T-helper 22 cell (primary cell): ENCODE results near the gene PLD4.
"Not testable (repeated sequence)": the region's sequence is repeated elsewhere in the genome, so short reads cannot be mapped to it uniquely, and the experiment has no call there.

Experiments
- DNase-seq: peaks from one replicate; pipeline ENCODE4 v3.0.0-alpha.2; 2020; ENCODE audit warnings: low read depth

PLD4 gene

DNA sequence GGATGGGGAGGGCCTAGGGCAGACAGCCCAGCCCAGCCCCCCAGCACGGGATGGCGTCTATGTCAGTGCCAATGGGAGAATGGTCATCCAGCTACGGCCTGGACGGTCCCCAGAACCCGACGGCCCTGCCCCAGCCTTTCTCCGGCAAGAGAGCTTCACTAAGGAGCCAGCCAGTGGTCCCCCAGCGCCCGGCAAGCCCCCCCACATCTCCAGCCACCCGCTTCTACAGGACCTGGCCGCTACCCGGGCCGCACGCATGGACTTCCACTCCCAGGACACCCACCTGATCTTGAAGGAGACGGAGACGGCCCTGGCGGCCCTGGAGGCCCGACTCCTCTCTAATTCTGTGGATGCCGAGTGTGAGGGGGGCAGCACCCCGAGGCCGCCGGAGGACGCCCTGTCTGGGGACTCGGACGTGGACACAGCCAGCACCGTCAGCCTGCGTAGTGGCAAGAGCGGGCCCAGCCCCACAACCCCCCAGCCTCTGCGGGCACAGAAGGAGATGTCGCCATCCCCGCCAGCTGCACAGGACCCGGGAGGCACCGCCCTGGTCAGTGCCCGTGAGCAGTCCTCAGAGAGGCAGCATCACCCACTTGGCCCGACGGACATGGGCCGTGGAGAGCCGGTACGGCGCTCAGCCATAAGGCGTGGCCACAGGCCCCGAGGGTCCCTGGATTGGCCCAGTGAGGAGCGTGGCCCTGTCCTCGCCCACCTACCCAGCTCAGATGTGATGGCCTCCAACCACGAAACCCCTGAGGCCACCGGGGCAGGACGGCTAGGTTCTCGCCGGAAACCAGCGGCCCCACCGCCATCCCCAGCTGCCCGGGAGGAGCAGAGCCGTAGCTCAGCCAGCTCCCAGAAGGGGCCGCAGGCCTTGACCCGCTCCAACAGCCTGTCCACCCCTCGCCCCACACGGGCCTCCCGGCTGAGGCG is 37.7 kb upstream of the PLD4 start:
- no peak for DNase-seq

DNA sequence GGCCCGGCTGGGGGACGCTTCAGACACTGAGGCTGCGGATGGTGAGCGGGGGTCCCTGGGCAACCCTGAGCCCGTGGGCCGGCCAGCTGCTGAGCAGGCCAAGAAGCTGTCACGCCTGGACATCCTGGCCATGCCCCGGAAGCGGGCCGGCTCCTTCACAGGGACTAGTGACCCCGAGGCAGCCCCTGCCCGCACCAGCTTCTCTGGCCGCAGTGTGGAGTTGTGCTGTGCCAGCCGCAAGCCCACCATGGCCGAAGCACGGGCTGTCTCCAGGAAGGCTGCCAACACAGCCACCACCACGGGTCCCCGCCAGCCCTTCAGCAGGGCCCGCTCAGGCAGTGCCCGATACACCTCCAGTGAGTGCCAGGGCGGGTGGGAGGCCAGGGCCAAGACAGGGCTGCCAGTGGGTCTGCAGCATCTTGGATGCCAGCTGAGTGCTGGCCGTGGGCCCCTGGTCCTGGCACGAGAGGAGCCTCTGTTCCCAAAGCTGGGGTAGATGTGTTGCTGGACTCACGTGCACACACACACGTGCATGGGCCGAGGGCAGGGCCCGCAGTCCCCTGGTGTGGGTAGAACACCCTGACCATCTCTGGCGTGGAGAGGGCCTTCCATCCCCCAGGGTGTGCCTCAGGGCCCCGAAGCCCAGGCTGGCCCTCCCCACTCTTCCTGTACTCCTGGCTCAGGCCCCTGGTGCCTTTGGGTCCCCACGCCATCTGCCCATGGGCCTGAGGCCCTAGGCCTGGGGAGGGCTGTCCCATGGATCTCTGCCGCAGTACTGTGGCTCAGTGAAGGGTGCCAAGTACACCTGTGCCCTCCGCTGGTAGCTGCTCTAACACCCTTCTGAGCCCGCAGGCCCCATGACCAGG is 36.8 kb upstream of the PLD4 start:
- DNase-seq, result no peak

DNA sequence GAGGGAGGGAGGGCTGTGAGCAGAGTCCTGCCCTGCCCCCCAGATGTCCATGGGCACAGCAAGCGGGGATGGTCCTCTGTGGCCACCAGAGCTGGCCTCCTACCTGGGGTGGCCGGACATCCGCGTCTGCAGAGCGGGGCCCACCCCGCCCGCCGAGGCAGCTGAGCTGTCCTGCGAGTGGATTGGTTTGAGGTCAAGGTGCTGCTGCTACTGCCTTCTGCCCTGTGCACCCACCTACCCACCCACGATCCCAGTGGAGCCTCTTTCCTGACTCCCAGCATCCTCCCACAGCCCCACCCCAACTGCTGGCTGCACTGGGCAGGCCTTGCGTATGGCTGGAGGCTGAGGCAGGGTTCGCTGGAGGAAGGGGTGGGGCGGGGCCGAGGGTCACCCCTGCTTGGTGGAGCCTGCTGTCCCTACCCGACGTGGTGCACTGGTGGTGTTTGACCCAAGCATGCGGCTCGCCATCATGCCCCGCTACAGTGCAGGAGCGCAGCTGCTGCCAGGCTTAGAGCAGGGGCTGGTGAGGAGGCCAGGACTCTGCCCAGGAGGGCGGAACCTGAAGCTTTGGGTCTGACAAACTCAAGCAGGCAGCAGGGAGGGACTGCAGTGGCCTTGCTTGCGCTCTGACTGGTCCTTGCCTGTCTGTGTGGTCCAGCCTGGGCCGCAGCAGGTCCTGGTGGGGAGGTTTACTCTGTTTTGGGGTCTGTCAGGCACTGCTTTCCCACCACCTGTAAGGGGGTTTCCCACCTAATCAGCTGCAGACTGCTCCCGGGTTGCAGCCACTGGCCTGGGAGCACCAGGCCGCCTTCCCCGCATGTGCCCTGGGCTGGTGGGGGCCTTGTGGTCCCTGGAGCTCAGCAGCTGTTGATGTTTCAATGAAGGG is 35.9 kb upstream of the PLD4 start:
- no peak for DNase-seq

DNA sequence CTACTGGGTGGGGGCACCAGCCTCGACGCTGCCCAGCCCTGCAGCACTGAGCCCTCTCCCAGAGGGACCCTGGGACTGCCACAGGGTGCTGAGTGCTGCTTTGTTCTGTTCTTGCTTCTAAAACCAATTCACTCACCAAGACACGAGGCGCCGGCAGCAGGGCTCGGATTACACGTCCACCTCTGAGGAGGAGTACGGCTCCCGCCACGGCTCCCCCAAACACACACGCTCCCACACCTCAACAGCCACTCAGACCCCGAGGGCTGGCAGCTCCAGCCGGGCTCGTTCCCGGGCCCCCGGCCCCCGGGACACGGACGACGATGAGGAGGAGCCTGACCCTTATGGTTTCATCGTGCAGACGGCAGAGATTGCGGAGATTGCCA is 35.3 kb upstream of the PLD4 start:
- no peak for DNase-seq

DNA sequence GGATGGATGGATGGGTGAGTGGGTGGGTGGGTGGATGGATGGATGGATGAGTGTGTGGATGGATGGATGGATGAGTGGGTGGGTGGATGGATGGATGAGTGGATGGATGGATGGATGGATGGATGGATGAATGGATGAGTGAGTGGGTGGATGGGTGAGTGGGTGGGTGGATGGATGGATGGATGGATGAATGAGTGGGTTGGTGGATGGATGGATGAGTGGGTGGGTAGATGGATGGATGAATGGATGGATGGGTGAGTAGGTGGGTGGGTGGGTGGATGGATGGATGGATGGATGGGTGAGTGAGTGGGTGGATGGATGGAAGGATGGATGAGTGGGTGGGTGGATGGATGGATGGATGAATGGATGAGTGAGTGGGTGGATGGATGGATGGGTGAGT is 34.4 kb upstream of the PLD4 start:
- not testable (repeated sequence) for DNase-seq

DNA sequence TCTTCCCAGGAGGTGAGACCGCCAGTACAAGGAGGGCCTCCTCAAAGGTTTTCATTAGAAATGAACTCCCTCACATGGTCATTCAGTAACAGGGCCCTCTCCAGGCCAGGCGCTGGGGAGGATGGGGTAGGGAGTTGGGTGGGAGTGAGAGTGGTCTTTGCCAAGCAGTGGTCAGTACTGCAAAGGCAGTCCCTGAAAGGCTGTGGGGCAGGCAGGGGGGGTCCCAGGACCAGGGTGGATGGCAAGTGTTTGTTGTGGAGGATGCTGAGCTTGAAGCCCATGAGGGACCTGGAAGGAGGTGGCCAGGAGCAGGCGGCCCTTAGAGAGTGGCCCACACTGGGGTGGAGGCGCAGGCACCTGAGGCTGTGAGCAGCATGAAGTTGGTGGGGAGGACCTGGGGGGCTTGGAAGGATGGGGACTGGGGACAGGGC is 33.5 kb upstream of the PLD4 start:
- DNase-seq, result no peak

DNA sequence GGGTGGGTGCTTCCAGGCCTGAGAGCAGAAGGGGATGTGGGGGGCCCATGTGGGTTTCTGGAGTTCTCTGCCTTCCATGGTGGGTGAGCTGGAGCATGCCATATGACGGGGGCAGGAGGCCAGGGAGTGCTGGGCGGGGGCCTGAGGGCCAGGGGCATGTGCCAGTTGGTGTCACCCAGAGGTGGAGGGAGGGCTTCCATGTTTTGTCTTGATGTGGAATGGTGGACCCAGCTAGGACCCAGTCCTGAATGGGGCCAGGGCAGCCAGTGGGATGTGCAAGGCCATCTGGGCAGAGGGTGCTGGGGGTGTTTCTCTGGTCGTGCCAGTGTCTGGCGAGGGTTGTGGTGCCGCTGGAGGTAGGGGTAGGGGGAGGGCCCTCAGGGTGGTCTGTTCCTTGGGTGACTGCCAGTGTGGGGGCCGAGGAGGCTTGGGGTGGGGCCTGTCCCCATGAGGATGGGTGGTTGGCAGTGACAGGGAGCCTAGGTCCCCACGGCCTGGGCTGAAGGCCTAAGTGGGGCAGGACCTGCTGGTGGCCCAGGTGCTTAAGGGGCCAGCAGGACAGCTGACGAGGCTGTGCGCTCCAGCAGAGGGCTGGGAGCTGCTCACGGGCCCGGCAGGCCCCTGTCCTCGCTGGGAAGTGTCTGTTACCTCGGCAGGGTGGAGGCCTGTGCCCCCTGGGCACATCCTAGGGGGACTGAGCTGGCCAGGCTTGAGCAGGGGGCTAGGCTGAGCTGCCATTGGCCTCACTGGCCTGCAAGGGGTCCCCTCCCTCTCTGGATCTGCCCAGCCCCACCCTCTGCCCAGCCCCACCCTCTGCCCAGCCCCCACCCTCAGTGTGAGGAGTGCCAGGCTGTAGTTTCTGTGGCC is 32.8 kb upstream of the PLD4 start:
- no peak for DNase-seq

DNA sequence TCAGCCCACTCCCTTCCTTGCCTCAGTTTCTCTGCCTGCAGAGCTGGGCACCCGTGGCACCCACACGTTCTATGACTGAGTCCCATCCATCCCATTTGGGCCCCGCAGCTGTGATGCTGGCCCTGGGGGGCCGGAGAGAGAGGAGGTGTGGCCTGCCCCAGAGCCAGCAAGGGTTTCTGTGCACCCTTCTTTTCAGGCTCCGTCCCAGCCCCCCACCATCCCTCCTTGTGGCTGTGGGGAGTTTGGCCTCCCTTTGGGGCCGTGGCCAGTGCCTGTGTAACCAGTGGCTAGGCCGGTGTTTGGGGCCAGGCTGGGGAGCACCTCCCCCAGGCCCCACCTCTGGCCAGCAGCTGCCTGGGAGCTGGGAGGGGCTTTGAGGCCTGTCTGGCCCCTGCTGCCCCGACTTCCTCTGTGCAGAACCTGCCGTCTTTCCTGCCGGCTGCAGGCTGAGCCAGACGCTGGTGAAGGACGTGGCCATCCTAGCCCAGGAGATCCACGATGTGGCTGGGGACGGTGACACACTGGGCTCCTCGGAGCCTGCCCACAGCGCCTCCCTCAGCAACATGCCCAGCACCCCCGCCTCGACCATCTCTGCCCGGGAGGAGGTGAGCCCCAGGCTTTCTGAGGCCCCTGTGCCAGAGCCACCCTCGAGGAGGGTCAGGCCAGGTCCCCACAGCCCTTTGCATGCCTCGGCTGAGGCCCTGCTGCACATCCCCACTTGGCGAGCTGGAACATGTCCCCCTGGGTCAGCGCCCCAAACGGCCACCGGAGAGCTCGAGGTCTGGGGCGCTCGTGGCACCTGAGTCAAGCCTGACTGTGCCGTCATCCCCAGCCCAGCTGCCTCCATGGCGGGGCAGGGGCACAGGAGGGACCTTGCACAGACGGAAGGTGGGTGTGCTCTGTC is 31.9 kb upstream of the PLD4 start:
- DNase-seq, result no peak

DNA sequence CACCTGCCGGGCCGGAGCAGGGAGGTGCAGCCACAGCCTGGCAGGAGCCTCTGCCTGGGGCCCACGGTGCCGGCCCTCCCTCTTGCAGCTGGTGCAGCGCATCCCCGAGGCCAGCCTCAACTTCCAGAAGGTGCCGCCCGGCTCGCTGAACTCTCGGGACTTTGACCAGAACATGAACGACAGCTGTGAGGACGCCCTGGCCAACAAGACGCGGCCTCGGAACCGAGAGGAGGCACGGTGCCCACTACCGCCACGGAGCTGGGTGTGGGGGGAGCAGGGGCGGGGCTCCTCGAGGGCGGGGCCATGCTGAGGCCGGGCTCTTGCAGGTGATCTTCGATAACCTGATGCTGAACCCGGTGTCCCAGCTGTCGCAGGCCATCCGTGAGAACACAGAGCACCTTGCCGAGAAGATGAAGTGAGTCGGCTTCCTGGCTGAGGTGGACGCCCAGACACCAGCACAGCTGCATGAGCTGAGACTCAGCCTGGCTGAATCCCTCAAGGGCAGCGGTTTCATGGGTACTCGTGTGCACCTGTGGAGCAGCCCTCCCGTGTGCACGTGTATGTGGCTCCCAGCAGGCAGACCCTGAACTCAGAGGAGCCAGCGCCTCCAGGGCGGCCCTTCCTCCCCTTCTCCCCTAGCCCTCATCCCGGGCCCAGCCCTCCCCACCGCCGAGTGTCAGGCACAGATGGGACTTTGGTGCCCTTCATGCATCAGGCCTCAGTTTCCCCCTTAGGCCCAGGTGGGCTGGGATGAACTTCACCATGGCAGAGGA is 31.1 kb upstream of the PLD4 start:
- no peak for DNase-seq

DNA sequence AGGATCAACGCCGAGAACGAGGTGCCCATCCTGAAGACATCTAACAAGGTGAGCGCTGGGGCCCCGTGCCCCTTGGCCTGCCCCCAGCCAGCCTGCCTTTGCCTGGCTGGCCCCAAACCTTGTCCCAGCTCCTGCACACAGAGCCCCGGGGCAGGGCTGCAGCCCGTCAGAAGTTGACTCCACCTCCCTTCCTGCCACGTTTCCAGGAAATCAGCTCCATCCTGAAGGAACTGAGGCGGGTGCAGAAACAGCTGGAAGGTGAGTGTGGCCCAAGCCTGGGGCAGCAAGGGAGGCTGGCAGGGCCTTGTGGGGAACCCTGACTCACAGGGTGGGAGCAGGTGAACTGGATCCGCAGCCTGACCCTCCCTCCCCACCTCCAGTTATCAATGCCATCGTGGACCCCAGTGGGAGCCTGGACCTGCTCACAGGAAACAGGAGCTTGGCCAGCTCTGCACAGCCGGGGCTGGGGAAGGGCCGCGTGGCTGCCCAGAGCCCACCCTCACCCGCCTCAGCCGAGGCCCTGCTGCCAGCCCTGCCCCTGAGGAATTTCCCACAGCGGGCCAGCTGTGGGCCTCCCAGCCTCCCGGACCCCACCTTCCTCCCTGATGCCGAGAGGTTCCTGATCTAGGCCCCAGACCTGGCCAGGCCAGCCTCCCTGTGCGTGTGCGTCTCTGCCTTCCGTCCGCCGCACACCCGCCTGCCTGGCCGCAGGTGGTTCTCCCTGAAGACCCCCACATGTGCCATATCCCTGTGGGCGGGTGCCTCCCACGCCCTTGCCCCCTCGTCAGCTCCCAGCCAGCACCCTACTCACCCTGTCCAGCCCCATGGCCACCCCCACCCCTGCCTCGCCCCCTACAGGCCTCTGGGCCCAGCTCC is 30.1 kb upstream of the PLD4 start:
- DNase-seq, result no peak

DNA sequence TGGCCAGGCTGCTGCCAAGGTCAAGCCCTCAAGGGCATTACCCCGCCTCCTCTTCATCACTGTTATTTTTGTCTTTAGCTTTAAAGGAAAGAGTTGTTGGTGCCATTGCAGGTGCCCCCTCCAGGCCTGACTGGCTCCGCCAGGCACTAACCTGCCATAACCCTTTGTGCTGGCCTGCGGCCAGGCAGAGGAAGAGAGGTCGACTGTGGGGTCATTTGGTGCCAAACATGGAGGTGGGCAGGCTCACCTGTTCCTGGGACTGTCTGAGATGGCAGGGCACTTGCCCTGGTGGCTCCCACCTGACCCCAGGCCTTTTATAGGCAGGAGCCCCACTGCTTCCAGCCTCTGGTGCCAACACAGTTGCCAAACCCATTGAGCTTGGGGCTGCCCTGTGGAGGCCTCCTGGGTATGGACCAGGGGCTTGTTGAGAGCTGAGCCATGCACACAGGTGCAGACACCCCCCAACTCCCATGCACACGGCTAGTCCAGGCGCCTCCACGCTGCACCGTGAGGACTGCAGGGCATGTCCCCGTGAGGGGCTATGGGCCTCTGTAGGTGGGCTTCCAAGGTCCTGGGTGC is 29.4 kb upstream of the PLD4 start:
- no peak for DNase-seq

DNA sequence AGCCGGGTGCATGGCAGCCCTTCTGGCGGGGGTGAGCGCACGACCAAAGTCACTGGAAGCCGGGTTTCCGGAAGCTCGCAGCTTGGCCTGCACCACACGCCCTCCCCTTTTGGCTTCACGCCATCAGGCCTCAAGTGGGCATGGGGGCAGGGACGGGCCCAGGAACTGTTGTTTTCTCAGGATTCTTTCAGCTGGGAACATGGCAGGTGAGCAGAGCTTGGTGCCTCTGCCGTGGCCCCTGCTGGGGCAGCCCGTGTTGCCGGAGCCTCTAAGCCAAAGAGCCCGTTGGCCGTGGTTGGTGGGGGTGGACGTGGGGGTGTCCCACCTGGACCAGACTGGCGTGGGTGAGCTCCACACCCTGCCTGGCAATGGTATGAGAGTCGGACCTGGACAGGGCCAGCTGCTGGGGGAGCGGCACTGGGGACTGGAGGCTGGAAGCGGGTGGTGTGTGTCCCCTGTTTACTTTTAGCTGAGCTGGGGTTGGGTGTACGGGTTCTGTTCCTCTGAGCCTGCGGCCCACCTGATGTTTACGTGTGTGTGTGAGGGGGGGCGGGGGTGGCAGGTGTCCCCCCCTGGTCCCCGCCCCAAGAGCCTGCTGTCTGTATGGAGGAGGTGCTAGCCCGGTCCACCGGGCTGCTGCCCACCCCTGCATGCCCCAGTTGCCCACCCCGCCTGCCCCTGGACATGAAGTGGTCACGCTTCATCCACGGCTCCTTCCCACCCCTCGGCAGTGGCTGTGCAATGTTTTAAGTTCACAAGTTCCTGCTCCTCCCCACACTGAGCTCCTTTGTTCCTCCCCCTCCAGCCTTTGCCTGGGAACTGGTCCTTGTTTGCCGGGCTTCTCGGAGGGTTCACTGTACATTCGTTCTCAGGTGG is 28.7 kb upstream of the PLD4 start:
- DNase-seq, result no peak

DNA sequence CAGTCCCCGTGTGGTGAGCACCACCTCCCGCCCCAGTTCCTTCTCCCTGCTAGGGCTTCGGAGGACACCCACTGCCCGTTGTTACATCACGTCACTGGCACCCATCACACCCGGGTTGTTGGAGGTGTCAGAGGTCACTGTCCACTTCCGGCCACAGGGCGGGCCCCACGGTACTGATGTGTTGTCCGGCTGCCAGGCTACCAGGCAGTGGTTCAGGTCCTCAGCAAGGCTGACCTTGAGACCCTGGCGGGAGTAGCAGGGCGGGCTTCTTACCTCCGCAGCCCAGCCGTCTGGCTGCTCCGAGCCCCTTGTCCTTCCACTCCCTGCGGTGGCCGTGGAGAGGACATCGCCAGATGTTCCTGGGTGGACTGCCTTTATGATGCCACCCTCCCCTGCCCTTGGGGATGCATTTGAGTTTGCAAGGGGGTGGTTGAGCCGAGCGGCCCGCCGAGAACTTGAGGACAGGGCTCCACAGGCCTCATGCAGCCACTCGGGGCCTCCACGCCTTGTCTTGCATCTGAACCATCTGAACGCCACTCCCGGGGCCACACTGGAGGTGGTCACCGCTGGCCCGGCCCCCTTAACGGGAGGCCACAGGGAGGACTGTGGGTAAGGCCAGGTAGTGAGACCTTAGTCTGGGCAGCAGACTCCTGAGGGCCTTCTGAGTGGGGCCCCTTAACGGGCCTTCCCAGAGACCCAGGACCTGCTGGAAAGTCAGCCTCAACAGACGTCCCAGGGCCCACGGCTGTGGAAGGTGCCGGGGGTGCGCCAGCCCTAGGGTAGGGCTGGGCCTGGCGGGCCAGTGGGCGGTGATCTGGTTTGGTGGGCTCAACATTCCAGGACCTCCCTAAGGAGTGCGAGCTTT is 27.1 kb upstream of the PLD4 start:
- no peak for DNase-seq

DNA sequence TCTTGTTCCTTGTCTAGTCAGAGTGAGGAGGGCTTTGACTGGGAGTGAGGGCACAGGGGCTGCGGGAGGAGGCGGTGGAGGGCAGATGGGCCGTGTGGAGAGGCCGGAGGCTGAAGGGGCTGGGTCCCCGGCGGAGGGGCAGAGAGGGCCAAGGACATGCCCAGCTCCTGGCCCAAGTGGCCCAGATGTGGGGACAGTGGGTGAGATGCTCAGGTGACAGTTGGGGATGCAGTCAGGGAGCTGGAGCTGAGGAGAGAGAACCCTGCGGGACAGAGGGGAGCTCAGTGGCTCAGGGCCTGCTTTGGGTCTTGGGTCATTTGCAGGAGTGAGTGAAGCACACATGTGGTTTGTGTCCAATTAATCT is 26.5 kb upstream of the PLD4 start:
- DNase-seq, result no peak

DNA sequence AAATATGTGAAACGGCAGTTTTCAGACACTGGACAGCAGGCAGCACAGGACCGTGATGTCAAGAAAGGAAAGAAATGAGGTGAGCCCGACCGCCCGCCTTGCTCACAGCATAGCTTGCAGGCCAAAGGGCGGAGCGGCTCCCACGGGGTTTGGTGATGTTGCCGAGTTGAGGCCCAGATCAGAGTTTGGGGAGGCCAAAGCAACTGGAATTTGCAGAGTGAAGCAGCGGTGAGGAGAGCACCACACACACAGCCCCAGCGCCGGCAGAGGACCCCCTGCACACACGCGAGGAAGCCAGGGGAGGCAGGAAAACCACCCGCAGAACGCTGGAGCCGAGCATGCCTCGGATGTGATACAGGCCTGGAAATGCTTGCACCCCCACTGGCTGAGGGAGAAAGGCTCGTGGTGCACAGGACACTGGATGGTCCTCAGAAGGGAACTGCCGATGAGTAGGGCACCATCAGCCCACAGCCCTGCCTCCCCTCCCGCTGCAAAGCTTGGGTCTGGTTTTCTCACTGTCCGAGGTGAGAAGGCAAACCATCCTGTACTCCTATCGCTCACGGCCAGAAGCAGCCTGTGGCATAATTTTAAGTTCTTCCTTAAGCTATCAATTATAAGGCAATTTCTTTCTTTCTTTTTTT is 25.7 kb upstream of the PLD4 start:
- no peak for DNase-seq
